Measurements from ENCODE around the gene ASB10. TPM values are rescaled to one million over a fixed set of nuclear protein-coding genes. Genes with fewer than 3 reads are reported as not detected.

ASB10 gene
- total and polyA plus RNA-seq, 2 donors (not counting 1 experiment from before 2014, with no cell fraction given), result not detected

DNA sequence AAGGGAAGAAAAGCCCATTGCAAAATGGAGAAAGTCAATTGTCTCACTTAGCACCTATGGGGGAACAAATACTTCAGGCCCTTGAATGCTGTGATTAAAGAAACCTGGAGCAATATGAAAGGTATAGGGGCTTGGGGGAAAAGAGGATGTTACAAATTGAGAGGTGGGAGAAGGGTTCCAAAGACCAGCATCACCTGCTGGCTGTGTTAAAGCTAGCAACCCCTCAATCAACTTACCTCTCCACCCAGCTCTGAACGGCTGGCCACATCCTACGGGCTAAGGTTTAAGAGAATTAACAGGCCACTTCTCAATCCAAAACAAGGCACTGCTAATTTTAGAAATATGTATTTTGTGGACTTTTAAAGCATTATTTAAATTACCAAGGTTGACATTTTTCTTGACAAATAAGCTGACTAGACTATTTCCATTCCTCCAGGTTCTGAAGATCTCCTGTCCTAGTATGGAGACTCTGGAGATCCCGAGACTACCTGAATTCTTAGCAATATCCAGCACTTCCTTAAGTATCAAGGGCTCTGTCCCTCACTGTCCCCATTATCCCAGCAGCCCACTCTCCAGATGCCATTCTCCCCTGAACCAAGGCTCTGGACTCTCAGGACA is 24.2 kb upstream of the ASB10 start:
- Histone ChIP-seq H3K4me2 (replicated peaks; ENCODE audit: low read depth, low read length, poor library complexity, severe bottlenecking) (no peak overlapping the region), H3K9ac (ENCODE audit: low read length) (no peak overlapping the region), H3K27me3 (replicated peaks in 1 of 4; ENCODE audit: control extremely low read depth in 1 of 4, control insufficient read depth in 3 of 4, insufficient read depth in 4 of 4, low read length in 3 of 4) (peaks cover 0 to under 1% (median 0%) of the 10 kb centered on the region in 4 experiments), H3K27ac (ENCODE audit: low read length in 2 of 2) (no peak overlapping the region), H3K9me3 (ENCODE audit: control extremely low read depth in 1 of 3, control insufficient read depth in 2 of 3, insufficient read depth in 1 of 3, low read length in 2 of 3) (no peaks in the 10 kb centered on the region), H3K4me3 (ENCODE audit: control extremely low read depth in 1 of 5, extremely low read depth in 1 of 5, insufficient read depth in 1 of 5, low read depth in 2 of 5, low read length in 4 of 5) (no peak overlapping the region), H2AFZ (ENCODE audit: insufficient read depth, low read depth, low read length, poor library complexity, severe bottlenecking) (no peak overlapping the region), H3K36me3 (replicated peaks in 1 of 2; ENCODE audit: control extremely low read depth in 1 of 2, control insufficient read depth in 1 of 2, extremely low read depth in 1 of 2, insufficient read depth in 2 of 2, low read length in 1 of 2) (peaks cover 0 to 26% of the 10 kb centered on the region in 2 experiments), H3K79me2 (ENCODE audit: control insufficient read depth, insufficient read depth, low read length) (no peaks in the 10 kb centered on the region), H3K4me1 (ENCODE audit: control insufficient read depth in 2 of 2, insufficient read depth in 2 of 2, low read length in 2 of 2) (no peaks in the 10 kb centered on the region), H4K20me1 (ENCODE audit: control insufficient read depth, insufficient read depth, low read length, poor library complexity, severe bottlenecking) (no peaks in the 10 kb centered on the region)
- peaks cover 3% of the 10 kb centered on the region for H3K27me3 Mint-ChIP-seq
- ChIA-PET CTCF (interaction anchor here (0.8 kb wide), 1 partner anchor 39 kb away, joined by 3 read pairs; no protein-coding TSS in a partner anchor), POLR2A (no interaction called here)
- intact Hi-C loops (cut with micrococcal nuclease), result no loop called here
- H3K9me3 Mint-ChIP-seq (ENCODE audit: insufficient read depth), result no peaks in the 10 kb centered on the region
- TF ChIP-seq EZH2 (IDR thresholded peaks at IDR 0.05; ENCODE audit: borderline replicate concordance, insufficient read depth, low read depth, low read length, poor library complexity, severe bottlenecking), result no peak
- TF ChIP-seq, protein P1, sequence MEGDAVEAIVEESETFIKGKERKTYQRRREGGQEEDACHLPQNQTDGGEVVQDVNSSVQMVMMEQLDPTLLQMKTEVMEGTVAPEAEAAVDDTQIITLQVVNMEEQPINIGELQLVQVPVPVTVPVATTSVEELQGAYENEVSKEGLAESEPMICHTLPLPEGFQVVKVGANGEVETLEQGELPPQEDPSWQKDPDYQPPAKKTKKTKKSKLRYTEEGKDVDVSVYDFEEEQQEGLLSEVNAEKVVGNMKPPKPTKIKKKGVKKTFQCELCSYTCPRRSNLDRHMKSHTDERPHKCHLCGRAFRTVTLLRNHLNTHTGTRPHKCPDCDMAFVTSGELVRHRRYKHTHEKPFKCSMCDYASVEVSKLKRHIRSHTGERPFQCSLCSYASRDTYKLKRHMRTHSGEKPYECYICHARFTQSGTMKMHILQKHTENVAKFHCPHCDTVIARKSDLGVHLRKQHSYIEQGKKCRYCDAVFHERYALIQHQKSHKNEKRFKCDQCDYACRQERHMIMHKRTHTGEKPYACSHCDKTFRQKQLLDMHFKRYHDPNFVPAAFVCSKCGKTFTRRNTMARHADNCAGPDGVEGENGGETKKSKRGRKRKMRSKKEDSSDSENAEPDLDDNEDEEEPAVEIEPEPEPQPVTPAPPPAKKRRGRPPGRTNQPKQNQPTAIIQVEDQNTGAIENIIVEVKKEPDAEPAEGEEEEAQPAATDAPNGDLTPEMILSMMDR (IDR thresholded peaks at IDR 0.05), result no peak
- DNase-seq (no peak), ATAC-seq (ENCODE audit: low read depth) (no peak)
- no peaks in the 10 kb centered on the region for H3K4me1 Mint-ChIP-seq
- H3K27ac Mint-ChIP-seq, result no peak overlapping the region
- 100% methylated on average over 1 of the region's 3 CpGs for WGBS (ENCODE audit: insufficient coverage)
- no peak overlapping the region for H3K4me3 Mint-ChIP-seq

DNA sequence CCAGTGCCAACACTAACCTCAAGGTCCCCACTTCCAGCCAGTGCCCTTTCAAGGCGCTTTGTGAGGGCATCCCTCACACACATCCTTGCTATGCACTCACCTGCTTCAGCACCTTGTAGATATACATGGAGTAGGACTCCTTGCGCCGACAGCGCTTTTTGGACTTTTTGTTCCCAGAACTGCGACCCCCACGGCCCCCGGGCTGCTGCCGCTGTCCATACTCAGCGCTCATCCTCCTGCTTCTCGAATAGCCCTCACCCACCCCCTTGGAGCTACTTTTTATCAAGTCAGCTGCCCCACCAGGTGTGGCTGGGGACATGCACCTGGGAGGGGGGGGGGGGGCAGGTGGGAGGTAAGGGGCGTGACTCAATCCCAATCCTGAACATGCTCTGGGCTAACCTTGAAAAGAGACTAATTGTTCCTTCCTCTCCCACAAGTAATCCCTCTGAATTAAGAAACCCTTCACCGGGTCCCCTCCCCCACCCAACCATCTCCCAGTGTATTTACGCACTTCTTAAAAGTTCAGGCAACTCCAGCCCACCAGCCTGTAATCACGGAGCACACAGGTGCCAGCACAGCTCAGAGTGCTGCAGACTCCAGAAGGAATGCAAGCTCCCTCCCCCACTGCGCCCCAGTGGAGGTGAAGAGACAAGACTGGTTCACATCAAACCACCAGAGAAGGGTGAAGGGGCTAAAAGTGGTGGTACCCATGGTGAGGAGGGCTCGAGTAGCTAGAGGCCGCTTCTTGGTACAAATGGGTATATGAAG is 23.2 kb upstream of the ASB10 start, which contains the start of gene H2BK1:
Gene H2BK1, minus strand, starts transcription at position 402 of the 768 bp plus-strand sequence. Its CDS starts 170 bp downstream, at position 232.
- H3K36me3 ChIP-seq (replicated peaks in 1 of 2; ENCODE audit: control extremely low read depth in 1 of 2, control insufficient read depth in 1 of 2, extremely low read depth in 1 of 2, insufficient read depth in 2 of 2, low read length in 1 of 2), result peaks cover 0 to 17% of the 10 kb centered on the region in 2 experiments
- ChIA-PET POLR2A (no interaction called here), CTCF (no interaction called here)
- no peaks in the 10 kb centered on the region for H3K4me1 ChIP-seq (ENCODE audit: control insufficient read depth in 2 of 2, insufficient read depth in 2 of 2, low read length in 2 of 2)
- WGBS (ENCODE audit: insufficient coverage), result 100% methylated on average over 5 of the region's 17 CpGs
- H3K9me3 ChIP-seq (ENCODE audit: control extremely low read depth in 1 of 3, control insufficient read depth in 2 of 3, insufficient read depth in 1 of 3, low read length in 2 of 3), result no peaks in the 10 kb centered on the region
- no peak within 1 kb of the TSS for H3K27ac ChIP-seq (ENCODE audit: low read length in 2 of 2)
- intact Hi-C loops (cut with micrococcal nuclease), result no loop called here
- H3K79me2 ChIP-seq (ENCODE audit: control insufficient read depth, insufficient read depth, low read length), result no peaks in the 10 kb centered on the region
- H3K4me3 Mint-ChIP-seq, result no peak within 1 kb of the TSS
- no peaks in the 10 kb centered on the region for H3K4me1 Mint-ChIP-seq
- H4K20me1 ChIP-seq (ENCODE audit: control insufficient read depth, insufficient read depth, low read length, poor library complexity, severe bottlenecking), result no peaks in the 10 kb centered on the region
- H3K9me3 Mint-ChIP-seq (ENCODE audit: insufficient read depth), result no peaks in the 10 kb centered on the region
- DNase-seq (no peak), ATAC-seq (ENCODE audit: low read depth) (no peak)
- no peak within 1 kb of the TSS for H2AFZ ChIP-seq (ENCODE audit: insufficient read depth, low read depth, low read length, poor library complexity, severe bottlenecking)
- peaks cover 0 to 8% (median 0%) of the 10 kb centered on the region in 4 experiments for H3K27me3 ChIP-seq (replicated peaks in 1 of 4; ENCODE audit: control extremely low read depth in 1 of 4, control insufficient read depth in 3 of 4, insufficient read depth in 4 of 4, low read length in 3 of 4)
- H3K27me3 Mint-ChIP-seq, result peaks cover 10% of the 10 kb centered on the region
- H3K4me3 ChIP-seq (ENCODE audit: control extremely low read depth in 1 of 5, extremely low read depth in 1 of 5, insufficient read depth in 1 of 5, low read depth in 2 of 5, low read length in 4 of 5), result no peak within 1 kb of the TSS
- no peak for TF ChIP-seq EZH2 (IDR thresholded peaks at IDR 0.05; ENCODE audit: borderline replicate concordance, insufficient read depth, low read depth, low read length, poor library complexity, severe bottlenecking)
- TF ChIP-seq, protein P1 (IDR thresholded peaks at IDR 0.05), result no peak
- H3K9ac ChIP-seq (ENCODE audit: low read length), result no peak within 1 kb of the TSS
- H3K27ac Mint-ChIP-seq, result no peak within 1 kb of the TSS
- H3K4me2 ChIP-seq (replicated peaks; ENCODE audit: low read depth, low read length, poor library complexity, severe bottlenecking), result no peak within 1 kb of the TSS
